ENCODE data around the gene ATG5.
A peak's percentile ranks its signal among the peaks of the same experiment; 100 is the strongest.

ATG5 gene

GRCh38 chr6:106167096-106167814 is 158.3 kb downstream of the ATG5 start:
- POLR2A ChIA-PET = no interaction called here
- DNase-seq (ENCODE audit: low read depth, low spot score) = no peak
- CTCF ChIA-PET = no interaction called here
- no peak for TF ChIP-seq CTCF (IDR thresholded peaks at IDR 0.05; ENCODE audit: insufficient read depth, low read length, missing control alignments)
- H3K4me3 ChIP-seq (ENCODE audit: low read depth, low read length) = no peak overlapping the region

DNA sequence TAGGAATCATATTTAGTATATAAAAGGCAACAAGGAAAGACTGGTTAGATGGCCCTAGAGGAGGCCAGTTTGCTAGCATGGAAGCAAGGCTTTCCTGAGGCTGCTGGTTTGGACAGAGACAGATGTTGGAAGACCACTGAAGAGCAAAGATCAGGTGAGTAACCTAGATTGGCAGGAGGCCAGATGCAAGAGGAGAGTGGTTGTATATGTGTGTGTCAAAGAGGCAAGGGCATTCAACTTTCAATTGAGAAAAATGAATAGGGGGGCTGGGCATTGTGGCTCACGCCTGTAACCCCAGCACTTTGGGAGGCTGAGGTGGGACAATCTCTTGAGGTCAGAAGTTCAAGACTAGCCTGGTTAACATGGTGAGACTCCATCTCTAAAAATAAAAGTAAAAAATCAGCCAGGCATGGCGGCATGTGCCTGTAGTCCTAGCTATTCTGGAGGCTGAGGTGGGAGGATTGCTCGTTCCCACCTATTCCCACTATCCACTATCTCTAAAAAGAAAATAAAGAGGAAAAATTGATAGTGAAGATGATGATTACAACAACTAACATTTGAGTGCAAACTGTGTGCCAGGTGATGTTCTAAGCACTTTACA is 159.6 kb downstream of the ATG5 start:
- ChIA-PET POLR2A (no interaction called here), CTCF (interaction anchor here (0.9 kb wide), 1 partner anchor 12 kb away, joined by 3 read pairs; no protein-coding TSS in a partner anchor)
- DNase-seq (ENCODE audit: low read depth, low spot score) = no peak
- TF ChIP-seq CTCF (IDR thresholded peaks at IDR 0.05; ENCODE audit: insufficient read depth, low read length, missing control alignments) = no peak
- no peak overlapping the region for H3K4me3 ChIP-seq (ENCODE audit: low read depth, low read length)

DNA sequence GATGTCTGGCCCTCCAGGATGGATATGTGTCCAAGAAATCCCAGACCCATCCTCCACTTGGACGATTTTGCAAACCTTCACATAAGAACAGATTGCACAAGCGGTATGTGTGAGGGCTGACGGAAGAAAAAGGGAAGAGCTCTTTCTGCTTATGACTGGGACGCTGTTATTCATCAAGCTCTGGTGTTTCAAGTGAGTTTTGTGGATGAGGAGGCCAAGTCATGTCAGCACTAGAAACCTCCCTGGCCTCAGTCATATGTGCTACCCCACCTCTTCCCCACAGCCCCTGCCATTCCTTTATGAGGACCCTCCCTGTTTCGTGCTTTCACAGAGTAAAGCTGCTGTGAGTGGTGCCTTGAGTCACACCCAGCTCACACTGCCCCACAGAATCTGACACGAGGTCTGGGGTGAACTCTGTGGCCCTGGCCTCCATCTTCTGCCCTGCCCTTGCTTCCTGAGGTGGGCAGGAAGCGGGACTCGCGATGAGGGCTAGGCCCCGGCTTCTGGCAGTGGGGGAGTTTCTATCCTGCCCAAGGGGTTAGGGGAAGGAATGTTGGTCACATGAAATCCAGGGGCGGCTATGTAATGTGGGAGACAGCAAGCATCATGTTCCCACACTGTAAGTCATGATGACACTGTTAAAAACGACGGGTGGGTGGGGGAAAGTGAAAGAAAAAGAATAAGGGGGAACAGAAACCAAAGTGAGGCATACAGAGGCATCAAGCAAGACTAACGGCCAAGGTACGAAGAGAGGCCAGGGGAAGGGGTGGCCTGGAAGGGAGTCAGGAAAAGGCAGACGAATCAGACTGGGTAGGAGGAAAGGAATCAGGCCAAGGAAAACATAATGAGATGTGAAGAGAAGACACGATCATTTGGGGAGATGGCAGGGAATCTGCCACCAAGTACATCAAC is 161.3 kb downstream of the ATG5 start:
- POLR2A ChIA-PET = interaction anchor here (1.3 kb wide), 2 partner anchors 14 to 18 kb away, joined by 3 to 9 read pairs; no protein-coding TSS in a partner anchor
- H3K4me3 ChIP-seq (ENCODE audit: low read depth, low read length) = no peak overlapping the region
- no peak for TF ChIP-seq CTCF (IDR thresholded peaks at IDR 0.05; ENCODE audit: insufficient read depth, low read length, missing control alignments)
- CTCF ChIA-PET = interaction anchor here (0.8 to 2.0 kb wide), 7 partner anchors 7 to 138 kb away, joined by 3 to 6 read pairs (median 4); no protein-coding TSS in a partner anchor
- peak; percentile 59 for DNase-seq (ENCODE audit: low read depth, low spot score)

GRCh38 chr6:106163446-106163965 is 162.1 kb downstream of the ATG5 start:
- DNase-seq (ENCODE audit: low read depth, low spot score) = no peak
- ChIA-PET CTCF (interaction anchor here (0.8 to 2.0 kb wide), 7 partner anchors 8 to 139 kb away, joined by 3 to 6 read pairs (median 4); no protein-coding TSS in a partner anchor), POLR2A (interaction anchor here (1.2 to 1.3 kb wide), 3 partner anchors 15 to 19 kb away, joined by 3 to 9 read pairs (median 3); no protein-coding TSS in a partner anchor)
- H3K4me3 ChIP-seq (ENCODE audit: low read depth, low read length) = no peak overlapping the region; the same call in 1 of the 2 replicates
- TF ChIP-seq CTCF (IDR thresholded peaks at IDR 0.05; ENCODE audit: insufficient read depth, low read length, missing control alignments) = peak; percentile 18

GRCh38 chr6:106162921-106163320 is 162.6 kb downstream of the ATG5 start:
- POLR2A ChIA-PET = interaction anchor here (1.2 kb wide), 1 partner anchor 19 kb away, joined by 3 read pairs; no protein-coding TSS in a partner anchor
- CTCF ChIA-PET = interaction anchor here (1.1 to 2.0 kb wide), 5 partner anchors 9 to 139 kb away, joined by 3 to 5 read pairs (median 4); no protein-coding TSS in a partner anchor

More at GRCh38 chr6:106162921-106163320, 162.6 kb downstream of the ATG5 start:
- no peak for TF ChIP-seq CTCF (IDR thresholded peaks at IDR 0.05; ENCODE audit: insufficient read depth, low read length, missing control alignments)
- H3K4me3 ChIP-seq (ENCODE audit: low read depth, low read length) = no peak overlapping the region
- DNase-seq (ENCODE audit: low read depth, low spot score) = no peak

Data from AG04449 (cell line).